ENCODE data around the gene ZNF398. TPM values are rescaled to one million over a fixed set of nuclear protein-coding genes. Genes with fewer than 3 reads are reported as not detected.
"Not testable (repeated sequence)": the region's sequence is repeated elsewhere in the genome, so short reads cannot be mapped to it uniquely, and the experiment has no call there.

The ZNF398 gene
- total and polyA plus RNA-seq, 5 donors from 2014 or later = 5.5 to 14.4 (median 11.9) TPM

DNA sequence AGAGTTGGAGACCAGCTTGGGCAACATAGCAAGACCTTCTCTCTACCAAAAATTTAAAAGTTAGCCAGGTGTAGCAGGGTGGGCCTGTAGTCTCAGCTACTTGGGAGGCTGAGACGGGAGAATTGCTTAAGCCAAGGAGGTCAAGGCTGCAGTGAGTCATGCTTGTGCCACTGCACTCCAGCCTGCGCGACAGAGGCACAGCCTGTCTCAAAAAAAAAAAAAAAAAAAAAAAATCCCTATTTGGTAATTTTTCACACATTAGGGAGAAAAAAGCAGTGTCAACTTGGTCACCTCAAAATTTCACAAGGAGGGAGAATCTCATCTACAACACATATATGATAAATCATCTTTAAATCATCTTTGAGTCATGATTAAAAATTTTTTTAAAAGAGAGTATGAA is 6.4 kb upstream of the ZNF398 start:
- Mint-ChIP-seq H3K4me3 (no peak overlapping the region), H3K4me1 (peaks cover 4 to 12% (median 9%) of the 10 kb centered on the region in 4 donors), H3K27me3 (no peaks in the 10 kb centered on the region), H3K9me3 (no peaks in the 10 kb centered on the region), H3K36me3 (no peaks in the 10 kb centered on the region), H3K27ac (no peak overlapping the region)
- Histone ChIP-seq H3K36me3 (ENCODE audit: control insufficient read depth, insufficient read depth, low read length) (no peaks in the 10 kb centered on the region), H3K27ac (ENCODE audit: insufficient read depth, low read length, poor library complexity, severe bottlenecking) (no peak overlapping the region), H3K4me1 (ENCODE audit: control insufficient read depth, insufficient read depth, low read length, poor library complexity, severe bottlenecking) (no peaks in the 10 kb centered on the region), H3K9me3 (ENCODE audit: control insufficient read depth in 2 of 2, low read length in 2 of 2) (no peaks in the 10 kb centered on the region), H3K4me3 (ENCODE audit: low read depth, low read length) (no peak overlapping the region), H3K27me3 (ENCODE audit: control insufficient read depth, insufficient read depth, low read length) (no peaks in the 10 kb centered on the region)
- no peak for ATAC-seq (ENCODE audit: low read depth in 2 of 2)
- no peak for DNase-seq

- no peak overlapping the region for H3K27ac Mint-ChIP-seq
- DNase-seq (no peak), ATAC-seq (ENCODE audit: low read depth in 2 of 2) (no peak)
- H3K9me3 Mint-ChIP-seq = no peaks in the 10 kb centered on the region
- no peak overlapping the region for H3K27ac ChIP-seq (ENCODE audit: insufficient read depth, low read length, poor library complexity, severe bottlenecking)
- no peaks in the 10 kb centered on the region for H3K36me3 ChIP-seq (ENCODE audit: control insufficient read depth, insufficient read depth, low read length)
- H3K4me3 ChIP-seq (ENCODE audit: low read depth, low read length) = no peak overlapping the region
- H3K9me3 ChIP-seq (ENCODE audit: control insufficient read depth in 2 of 2, low read length in 2 of 2) = no peaks in the 10 kb centered on the region
- no peak overlapping the region for H3K4me3 Mint-ChIP-seq
- H3K4me1 ChIP-seq (ENCODE audit: control insufficient read depth, insufficient read depth, low read length, poor library complexity, severe bottlenecking) = peaks cover 8% of the 10 kb centered on the region
- H3K27me3 ChIP-seq (ENCODE audit: control insufficient read depth, insufficient read depth, low read length) = no peaks in the 10 kb centered on the region
- H3K27me3 Mint-ChIP-seq = no peaks in the 10 kb centered on the region
- no peaks in the 10 kb centered on the region for H3K36me3 Mint-ChIP-seq
- H3K4me1 Mint-ChIP-seq = peaks cover 7 to 15% (median 12%) of the 10 kb centered on the region in 4 donors
Observed at GRCh38 chr7:149141893-149142292, 5.4 kb upstream of the ZNF398 start.

DNA sequence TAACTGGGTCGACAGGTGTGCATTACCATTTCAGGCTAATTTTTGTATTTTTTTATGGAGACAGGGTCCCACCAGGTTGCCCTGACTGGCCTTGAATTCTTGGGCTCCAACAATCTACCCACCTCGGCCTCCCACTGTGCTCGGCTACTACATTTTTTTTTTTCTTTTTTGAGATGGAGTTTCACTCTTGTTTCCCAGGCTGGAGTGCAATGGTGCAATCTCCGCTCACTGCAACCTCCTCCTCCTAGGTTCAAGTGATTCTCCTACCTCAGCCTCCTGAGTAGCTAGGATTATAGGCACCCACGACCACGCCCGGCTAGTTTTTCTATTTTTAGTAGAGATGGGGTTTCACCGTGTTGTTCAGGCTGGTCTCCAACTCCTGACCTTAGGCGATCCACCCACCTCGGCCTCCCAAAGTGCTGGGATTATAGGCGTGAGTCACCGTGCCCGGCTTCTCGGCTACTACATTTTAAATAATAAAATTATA is 2.8 kb upstream of the ZNF398 start:
- not testable (repeated sequence) for H3K27me3 Mint-ChIP-seq; H3K27me3 ChIP-seq (ENCODE audit: control insufficient read depth, insufficient read depth, low read length); H3K9me3 Mint-ChIP-seq; H3K4me3 ChIP-seq (ENCODE audit: low read depth, low read length); ATAC-seq (ENCODE audit: low read depth in 2 of 2); H3K9me3 ChIP-seq (ENCODE audit: control insufficient read depth in 2 of 2, low read length in 2 of 2); H3K27ac ChIP-seq (ENCODE audit: insufficient read depth, low read length, poor library complexity, severe bottlenecking); H3K36me3 Mint-ChIP-seq; H3K36me3 ChIP-seq (ENCODE audit: control insufficient read depth, insufficient read depth, low read length); H3K4me3 Mint-ChIP-seq; DNase-seq; H3K27ac Mint-ChIP-seq
- peaks cover 9 to 26% (median 17%) of the 10 kb centered on the region in 4 donors for H3K4me1 Mint-ChIP-seq
- H3K4me1 ChIP-seq (ENCODE audit: control insufficient read depth, insufficient read depth, low read length, poor library complexity, severe bottlenecking) = peaks cover 21% of the 10 kb centered on the region

GRCh38 chr7:149145031-149145845 is 2.0 kb upstream of the ZNF398 start:
- H3K27ac ChIP-seq (ENCODE audit: insufficient read depth, low read length, poor library complexity, severe bottlenecking) = no peak overlapping the region
- Mint-ChIP-seq H3K9me3 (no peaks in the 10 kb centered on the region), H3K36me3 (no peaks in the 10 kb centered on the region), H3K4me3 (peak overlapping the region; percentile 78 to 99 (median 91)), H3K27me3 (no peaks in the 10 kb centered on the region), H3K4me1 (peaks cover 9 to 32% (median 22%) of the 10 kb centered on the region in 4 donors), H3K27ac (peak overlapping the region; percentile 51 to 97 (median 92))
- DNase-seq (no peak), ATAC-seq (ENCODE audit: low read depth in 2 of 2) (no peak)
- H3K4me3 ChIP-seq (ENCODE audit: low read depth, low read length) = no peak overlapping the region
- H3K9me3 ChIP-seq (ENCODE audit: control insufficient read depth in 2 of 2, low read length in 2 of 2) = no peaks in the 10 kb centered on the region
- H3K27me3 ChIP-seq (ENCODE audit: control insufficient read depth, insufficient read depth, low read length) = no peaks in the 10 kb centered on the region
- peaks cover 24% of the 10 kb centered on the region for H3K4me1 ChIP-seq (ENCODE audit: control insufficient read depth, insufficient read depth, low read length, poor library complexity, severe bottlenecking)
- H3K36me3 ChIP-seq (ENCODE audit: control insufficient read depth, insufficient read depth, low read length) = no peaks in the 10 kb centered on the region

GRCh38 chr7:149147752-149148653 is 750 bp downstream of the ZNF398 start:
- peak overlapping the region; percentile 32 to 78 (median 35) for H3K27ac Mint-ChIP-seq
- Histone ChIP-seq H3K27ac (ENCODE audit: insufficient read depth, low read length, poor library complexity, severe bottlenecking) (peak overlapping the region; percentile 82), H3K27me3 (ENCODE audit: control insufficient read depth, insufficient read depth, low read length) (no peaks in the 10 kb centered on the region), H3K4me1 (ENCODE audit: control insufficient read depth, insufficient read depth, low read length, poor library complexity, severe bottlenecking) (peaks cover 24% of the 10 kb centered on the region), H3K4me3 (ENCODE audit: low read depth, low read length) (peak overlapping the region; percentile 75), H3K36me3 (ENCODE audit: control insufficient read depth, insufficient read depth, low read length) (no peaks in the 10 kb centered on the region), H3K9me3 (ENCODE audit: control insufficient read depth in 2 of 2, low read length in 2 of 2) (no peaks in the 10 kb centered on the region)
- ATAC-seq (ENCODE audit: low read depth in 2 of 2) (peak; percentile 46 to 50), DNase-seq (peak; percentile 57 to 79 (median 74))
- H3K27me3 Mint-ChIP-seq = no peaks in the 10 kb centered on the region
- H3K36me3 Mint-ChIP-seq = peaks cover 4% of the 10 kb centered on the region
- no peaks in the 10 kb centered on the region for H3K9me3 Mint-ChIP-seq
- H3K4me1 Mint-ChIP-seq = peaks cover 9 to 43% (median 28%) of the 10 kb centered on the region in 4 donors
- peak overlapping the region; percentile 83 to 90 (median 86) for H3K4me3 Mint-ChIP-seq

DNA sequence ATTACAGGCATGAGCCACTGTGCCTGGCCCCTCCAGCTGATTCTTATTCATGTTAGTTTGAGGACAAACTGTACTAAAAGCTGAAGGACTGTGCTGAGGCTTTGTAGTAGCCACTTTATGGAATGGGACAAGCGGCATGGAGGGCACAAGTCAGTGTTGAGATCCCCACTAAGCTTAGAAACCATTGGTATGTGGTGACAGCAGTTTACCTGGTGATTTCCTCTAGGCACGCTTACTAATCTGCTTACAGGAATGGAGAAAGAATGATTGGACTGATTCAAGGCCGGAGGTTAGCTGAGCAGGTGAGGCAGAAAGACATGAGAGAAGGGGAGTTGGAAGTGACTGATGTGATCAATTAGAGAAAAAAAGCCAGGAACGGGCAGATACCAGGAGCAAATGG is 3.7 kb downstream of the ZNF398 start:
- no peak overlapping the region for H3K27ac ChIP-seq (ENCODE audit: insufficient read depth, low read length, poor library complexity, severe bottlenecking)
- H3K9me3 ChIP-seq (ENCODE audit: control insufficient read depth in 2 of 2, low read length in 2 of 2) = no peaks in the 10 kb centered on the region
- no peak for ATAC-seq (ENCODE audit: low read depth in 2 of 2)
- no peaks in the 10 kb centered on the region for H3K27me3 ChIP-seq (ENCODE audit: control insufficient read depth, insufficient read depth, low read length)
- peaks cover 24% of the 10 kb centered on the region for H3K4me1 ChIP-seq (ENCODE audit: control insufficient read depth, insufficient read depth, low read length, poor library complexity, severe bottlenecking)
- H3K36me3 ChIP-seq (ENCODE audit: control insufficient read depth, insufficient read depth, low read length) = peaks cover 11% of the 10 kb centered on the region
- Mint-ChIP-seq H3K4me3 (peak overlapping the region in 3 of 4 donors; percentile 1 to 75 (median 35)), H3K4me1 (peaks cover 11 to 45% (median 27%) of the 10 kb centered on the region in 4 donors), H3K27me3 (no peaks in the 10 kb centered on the region), H3K27ac (peak overlapping the region in 1 of 3 donors; percentile 23), H3K36me3 (peaks cover 20% of the 10 kb centered on the region), H3K9me3 (no peaks in the 10 kb centered on the region)
- no peak overlapping the region for H3K4me3 ChIP-seq (ENCODE audit: low read depth, low read length)
- no peak for DNase-seq

DNA sequence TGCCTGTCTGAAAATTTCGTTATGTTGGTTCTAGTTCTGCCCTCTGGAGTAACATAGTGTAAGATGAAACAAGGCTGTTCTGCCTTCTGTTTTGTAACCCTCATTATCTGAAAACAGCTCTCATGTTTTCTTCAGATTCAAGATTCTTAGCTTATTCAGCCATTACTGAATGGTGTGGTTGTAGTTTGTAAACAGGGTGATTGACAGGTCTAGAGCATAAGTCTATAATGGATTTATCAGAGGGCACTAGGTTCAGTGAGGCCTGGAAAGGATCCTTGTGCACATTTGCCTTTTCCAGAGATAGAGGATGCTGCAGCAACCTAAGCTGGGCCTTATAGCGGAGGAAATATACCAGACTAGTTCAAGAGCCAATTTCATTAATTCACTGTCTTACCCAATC is 6.1 kb downstream of the ZNF398 start:
- peaks cover 22% of the 10 kb centered on the region for H3K36me3 ChIP-seq (ENCODE audit: control insufficient read depth, insufficient read depth, low read length)
- H3K4me1 ChIP-seq (ENCODE audit: control insufficient read depth, insufficient read depth, low read length, poor library complexity, severe bottlenecking) = peaks cover 12% of the 10 kb centered on the region
- no peaks in the 10 kb centered on the region for H3K27me3 Mint-ChIP-seq
- H3K4me3 ChIP-seq (ENCODE audit: low read depth, low read length) = no peak overlapping the region
- peaks cover 10 to 40% (median 26%) of the 10 kb centered on the region in 4 donors for H3K4me1 Mint-ChIP-seq
- peak overlapping the region in 1 of 4 donors; percentile 58 for H3K4me3 Mint-ChIP-seq
- no peaks in the 10 kb centered on the region for H3K27me3 ChIP-seq (ENCODE audit: control insufficient read depth, insufficient read depth, low read length)
- DNase-seq = no peak
- H3K9me3 ChIP-seq (ENCODE audit: control insufficient read depth in 2 of 2, low read length in 2 of 2) = no peaks in the 10 kb centered on the region
- H3K36me3 Mint-ChIP-seq = peaks cover 30% of the 10 kb centered on the region
- H3K9me3 Mint-ChIP-seq = no peaks in the 10 kb centered on the region
- peak overlapping the region in 1 of 3 donors; percentile 68 for H3K27ac Mint-ChIP-seq
- no peak for ATAC-seq (ENCODE audit: low read depth in 2 of 2)
- no peak overlapping the region for H3K27ac ChIP-seq (ENCODE audit: insufficient read depth, low read length, poor library complexity, severe bottlenecking)
